Neural crest cell (in vitro differentiated cells): ENCODE measurements around the gene RASSF4. TPM values are rescaled to one million over a fixed set of nuclear protein-coding genes. Genes with fewer than 3 reads are reported as not detected.
A peak's percentile ranks its signal among the peaks of the same experiment; 100 is the strongest.

Experiments used
- DNase-seq: peaks from one replicate; pipeline ENCODE4 v3.0.0; 2021; ENCODE audit warnings: low read depth, mixed read lengths, low spot score
- H3K27ac Mint-ChIP-seq: one replicate; pipeline ENCODE4 v1.8.0; 2021; ENCODE audit warnings: mild to moderate bottlenecking, mixed read lengths; ENCODE audit not compliant: unreplicated experiment
- H3K27me3 Mint-ChIP-seq: 2 replicates; pipeline ENCODE4 v1.8.0; 2021; ENCODE audit warnings: low read depth, mild to moderate bottlenecking, mixed read lengths
- H3K36me3 Mint-ChIP-seq: 2 replicates; pipeline ENCODE4 v1.8.0; 2021; ENCODE audit warnings: low read depth, mild to moderate bottlenecking, mixed read lengths
- H3K4me1 Mint-ChIP-seq: 2 replicates; pipeline ENCODE4 v1.8.0; 2021; ENCODE audit warnings: mixed read lengths
- H3K4me3 Mint-ChIP-seq: one replicate; pipeline ENCODE4 v1.8.0; 2021; ENCODE audit warnings: mild to moderate bottlenecking, mixed read lengths
- H3K9me3 Mint-ChIP-seq: 2 replicates; pipeline ENCODE4 v1.8.0; 2021; ENCODE audit warnings: mixed read lengths
- total RNA-seq: library from RNA; stranded (reverse); gene quantifications from 2 replicates; pipeline ENCODE4 v1.2.1, GENCODE V29; 2021
- TF ChIP-seq, protein P1 (sequence below): fragments of 200-600 bp; sonication (generic); conservative IDR thresholded peaks from 2 replicates; pipeline ENCODE4 v1.5.0; 2021; ENCODE audit warnings: antibody characterized with exemption, mild to moderate bottlenecking

Gene RASSF4
- total RNA-seq, 1 donor from 2014 or later: 18.6 TPM

DNA sequence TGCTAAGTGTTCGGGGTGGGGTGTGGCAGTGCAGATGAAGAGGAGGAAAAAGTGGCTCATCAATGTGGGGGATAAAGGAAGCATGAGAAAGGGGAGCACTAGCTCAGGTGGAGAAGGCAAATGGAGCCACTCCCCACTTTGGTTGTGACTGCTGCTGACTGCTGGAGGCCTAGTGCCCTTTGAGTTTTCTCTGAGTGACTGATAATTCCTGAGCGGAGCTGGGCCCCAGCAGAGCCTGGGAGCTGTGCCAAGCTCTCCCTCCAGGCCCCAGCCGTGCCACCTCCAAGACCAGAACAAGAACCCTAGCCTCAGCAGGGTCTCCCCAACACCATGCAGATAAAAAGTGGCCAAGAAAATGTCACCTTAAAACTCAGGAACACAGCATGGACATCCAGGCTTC is 9.7 kb upstream of the RASSF4 start:
- H3K27me3 Mint-ChIP-seq: no peaks in the 10 kb centered on the region
- peaks cover 9% of the 10 kb centered on the region for H3K9me3 Mint-ChIP-seq
- peaks cover 7% of the 10 kb centered on the region for H3K36me3 Mint-ChIP-seq
- H3K4me1 Mint-ChIP-seq: peaks cover 69% of the 10 kb centered on the region
- peak overlapping the region; percentile 57 for H3K27ac Mint-ChIP-seq
- H3K4me3 Mint-ChIP-seq: no peak overlapping the region
- DNase-seq: no peak
- TF ChIP-seq, protein P1, sequence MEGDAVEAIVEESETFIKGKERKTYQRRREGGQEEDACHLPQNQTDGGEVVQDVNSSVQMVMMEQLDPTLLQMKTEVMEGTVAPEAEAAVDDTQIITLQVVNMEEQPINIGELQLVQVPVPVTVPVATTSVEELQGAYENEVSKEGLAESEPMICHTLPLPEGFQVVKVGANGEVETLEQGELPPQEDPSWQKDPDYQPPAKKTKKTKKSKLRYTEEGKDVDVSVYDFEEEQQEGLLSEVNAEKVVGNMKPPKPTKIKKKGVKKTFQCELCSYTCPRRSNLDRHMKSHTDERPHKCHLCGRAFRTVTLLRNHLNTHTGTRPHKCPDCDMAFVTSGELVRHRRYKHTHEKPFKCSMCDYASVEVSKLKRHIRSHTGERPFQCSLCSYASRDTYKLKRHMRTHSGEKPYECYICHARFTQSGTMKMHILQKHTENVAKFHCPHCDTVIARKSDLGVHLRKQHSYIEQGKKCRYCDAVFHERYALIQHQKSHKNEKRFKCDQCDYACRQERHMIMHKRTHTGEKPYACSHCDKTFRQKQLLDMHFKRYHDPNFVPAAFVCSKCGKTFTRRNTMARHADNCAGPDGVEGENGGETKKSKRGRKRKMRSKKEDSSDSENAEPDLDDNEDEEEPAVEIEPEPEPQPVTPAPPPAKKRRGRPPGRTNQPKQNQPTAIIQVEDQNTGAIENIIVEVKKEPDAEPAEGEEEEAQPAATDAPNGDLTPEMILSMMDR: no peak

DNA sequence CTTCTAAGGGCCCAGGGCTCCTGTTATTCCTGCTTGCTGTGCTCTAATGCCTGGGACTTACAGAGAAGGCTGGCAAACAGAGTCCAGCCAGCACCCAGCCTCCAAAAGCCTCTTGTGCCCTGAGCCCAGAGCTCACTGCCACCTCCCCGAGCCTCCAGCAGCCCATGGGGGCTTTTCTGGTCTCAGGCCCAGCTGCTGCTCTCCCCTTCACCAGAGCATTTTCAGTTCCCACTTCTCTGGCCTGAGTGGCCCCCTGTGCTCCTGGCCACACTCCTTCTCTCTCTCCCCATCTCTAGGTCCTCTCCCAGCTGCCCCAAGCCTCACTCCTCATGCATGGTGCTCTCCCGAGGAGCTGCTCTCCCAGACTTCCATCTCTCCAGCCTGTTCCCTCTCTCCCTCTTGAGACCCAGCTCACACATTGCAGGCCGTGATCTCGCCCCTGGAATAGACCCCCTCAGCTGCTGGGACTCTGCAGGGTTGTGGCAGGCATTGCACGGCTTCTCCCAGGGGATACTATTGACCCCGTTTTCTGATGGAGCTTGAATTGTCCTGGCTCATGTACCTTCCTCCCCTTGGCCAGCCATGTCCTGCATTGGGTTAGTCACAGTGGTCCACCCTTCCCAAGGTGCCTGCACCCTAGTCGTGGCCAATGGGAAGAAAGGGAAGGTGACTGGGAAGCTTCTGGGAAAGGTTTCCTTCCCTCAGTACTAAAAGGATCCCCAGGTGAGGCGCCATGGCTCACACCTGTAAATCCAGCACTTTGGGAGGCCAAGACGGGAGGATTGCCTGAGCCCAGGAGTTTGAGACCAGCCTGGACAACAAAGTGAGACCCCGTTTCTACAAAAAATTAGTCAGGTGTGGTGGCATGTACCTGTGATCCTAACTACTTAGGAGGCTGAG is 9.0 kb upstream of the RASSF4 start:
- TF ChIP-seq, protein P1: no peak
- H3K27ac Mint-ChIP-seq: no peak overlapping the region
- H3K9me3 Mint-ChIP-seq: peaks cover 6% of the 10 kb centered on the region
- DNase-seq: no peak
- peaks cover 4% of the 10 kb centered on the region for H3K36me3 Mint-ChIP-seq
- no peak overlapping the region for H3K4me3 Mint-ChIP-seq
- H3K4me1 Mint-ChIP-seq: peaks cover 72% of the 10 kb centered on the region
- no peaks in the 10 kb centered on the region for H3K27me3 Mint-ChIP-seq

DNA sequence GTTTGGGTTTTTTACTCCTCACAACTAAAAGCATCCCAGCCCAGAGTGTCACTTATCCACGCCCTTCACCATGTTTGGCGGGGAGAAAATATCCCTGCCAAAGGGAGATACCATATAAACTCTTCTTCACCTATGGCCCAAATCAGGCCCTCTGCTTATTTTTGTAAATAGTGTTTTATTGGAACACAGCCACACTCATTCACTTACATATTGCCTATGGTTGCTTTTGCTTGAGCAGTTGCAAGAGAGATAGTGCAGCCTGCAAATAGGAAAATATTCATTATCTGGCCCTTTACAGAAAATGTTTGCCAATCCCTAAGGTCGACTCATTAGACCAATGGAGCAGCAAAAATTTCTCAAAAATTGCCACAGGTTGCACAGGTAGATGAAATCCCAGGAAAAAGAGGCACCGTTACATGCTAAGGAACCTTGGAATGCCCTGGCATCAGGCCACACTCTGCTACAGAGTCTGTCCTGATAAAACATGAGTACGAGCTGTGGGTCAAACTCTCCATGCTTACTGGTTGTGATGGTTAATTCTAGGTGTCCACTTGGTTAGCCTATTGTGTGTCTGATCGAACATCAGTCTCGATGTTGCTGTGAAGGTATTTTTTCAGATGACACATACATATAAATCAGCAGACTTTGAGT is 7.9 kb upstream of the RASSF4 start:
- Mint-ChIP-seq H3K4me1 (peaks cover 70% of the 10 kb centered on the region), H3K4me3 (no peak overlapping the region), H3K36me3 (peaks cover 4% of the 10 kb centered on the region), H3K27me3 (no peaks in the 10 kb centered on the region), H3K9me3 (no peaks in the 10 kb centered on the region), H3K27ac (peak overlapping the region; percentile 79)
- TF ChIP-seq, protein P1: no peak
- DNase-seq: no peak

DNA sequence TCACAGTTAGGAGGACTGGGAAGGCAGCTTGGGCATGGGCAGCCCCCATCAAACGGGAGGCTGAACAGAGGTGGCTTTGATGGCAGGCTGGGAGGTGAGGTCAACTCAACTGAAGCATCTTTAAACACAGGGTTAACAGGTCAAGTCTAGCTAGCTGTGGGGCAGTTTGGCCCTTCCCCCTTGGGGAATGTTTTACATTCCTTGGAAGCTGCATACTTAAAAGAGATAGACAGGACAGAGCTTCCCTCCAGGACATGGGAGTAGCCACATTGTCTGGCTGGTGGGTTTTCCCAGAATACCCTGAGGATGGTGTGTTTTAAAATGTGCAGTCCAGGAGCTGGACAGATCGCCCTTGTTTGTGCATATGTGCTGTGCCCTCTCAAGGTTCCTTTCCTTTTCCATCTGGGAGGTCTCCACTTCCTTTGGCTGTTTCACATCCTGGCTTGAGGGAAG is 6.8 kb upstream of the RASSF4 start:
- H3K36me3 Mint-ChIP-seq: peaks cover 4% of the 10 kb centered on the region
- no peaks in the 10 kb centered on the region for H3K9me3 Mint-ChIP-seq
- TF ChIP-seq, protein P1: no peak
- DNase-seq: peak; percentile 34
- H3K27me3 Mint-ChIP-seq: no peaks in the 10 kb centered on the region
- H3K4me1 Mint-ChIP-seq: peaks cover 69% of the 10 kb centered on the region
- peak overlapping the region; percentile 65 for H3K27ac Mint-ChIP-seq
- H3K4me3 Mint-ChIP-seq: peak overlapping the region; percentile 75

DNA sequence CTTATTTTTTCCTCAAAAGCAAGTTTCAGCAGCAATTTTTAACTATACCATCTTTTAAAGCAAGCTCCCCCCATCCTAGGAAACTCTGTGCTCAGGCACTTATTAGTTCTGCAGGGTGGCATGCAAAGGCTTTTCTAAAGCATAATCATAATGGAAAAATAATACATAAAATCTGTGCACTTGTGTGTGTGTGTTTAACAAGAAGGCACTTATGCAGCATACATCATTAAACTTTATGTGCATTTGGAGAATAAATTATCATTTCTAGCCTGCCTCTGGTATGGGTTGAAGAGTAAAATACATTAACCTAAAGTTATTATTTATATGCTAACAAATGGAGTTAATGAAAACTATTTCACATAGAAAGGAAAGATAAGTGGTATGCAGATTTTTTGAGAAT is 5.6 kb upstream of the RASSF4 start:
- Mint-ChIP-seq H3K4me3 (peak overlapping the region; percentile 50), H3K36me3 (peaks cover 4% of the 10 kb centered on the region), H3K9me3 (no peaks in the 10 kb centered on the region), H3K27ac (no peak overlapping the region), H3K27me3 (no peaks in the 10 kb centered on the region), H3K4me1 (peaks cover 76% of the 10 kb centered on the region)
- DNase-seq: no peak
- TF ChIP-seq, protein P1: no peak
